Mammary epithelial cell (primary cell): ENCODE measurements around the gene SEC24D.

Source experiments
- CTCF ChIP-seq, 2 donors: IDR thresholded peaks in 1 of 2; conservative IDR thresholded peaks in 1 of 2; 2 replicates each; pipeline ENCODE4 v1.5.1; 2011 to 2012; ENCODE audit warnings: inconsistent platforms in 2 of 2, low read length in 2 of 2, mild to moderate bottlenecking in 2 of 2, control low read depth in 1 of 2, low read depth in 1 of 2; ENCODE audit not compliant: insufficient read depth in 1 of 2; ENCODE audit errors: extremely low read depth in 1 of 2
- EZH2 ChIP-seq: IDR thresholded peaks from 2 replicates; pipeline ENCODE4 v1.6.1; 2012; ENCODE audit warnings: low read length, inconsistent platforms, borderline replicate concordance

DNA sequence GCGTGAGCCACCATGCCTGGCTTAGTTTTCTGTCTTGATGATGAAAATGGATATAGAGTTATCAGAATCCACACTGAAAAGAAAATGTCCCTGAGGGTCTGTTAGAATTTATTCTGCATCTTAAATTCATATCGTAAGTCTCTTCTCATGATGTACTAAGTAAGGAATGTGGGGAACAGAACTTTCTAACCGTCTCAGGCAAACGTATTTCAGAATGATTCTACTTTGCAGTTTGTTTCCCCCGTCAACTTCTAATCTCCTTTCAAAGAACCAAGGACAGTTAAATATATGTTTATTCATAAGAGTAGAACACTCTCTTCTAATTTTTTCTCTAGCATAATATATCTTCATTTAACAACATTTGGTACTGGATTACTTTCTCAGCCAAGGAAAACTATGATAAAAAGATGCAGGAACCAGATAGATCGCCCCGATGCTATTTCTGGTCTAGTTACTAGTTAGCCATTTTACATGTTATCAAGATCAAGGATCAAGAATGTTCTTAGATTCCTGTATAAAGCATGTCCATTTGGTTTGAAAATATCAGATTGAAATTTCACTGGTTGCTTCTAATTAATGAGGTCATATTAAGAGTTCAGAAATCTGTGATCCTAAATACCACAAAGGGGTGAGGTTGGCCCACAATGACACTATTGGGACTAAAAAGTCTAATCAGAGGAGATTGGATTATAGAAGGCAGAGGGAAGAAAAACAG lies 101.3 kb downstream of the SEC24D start:
- TF ChIP-seq CTCF (conservative IDR thresholded peaks at IDR 0.05 in 1 of 2, IDR thresholded peaks at IDR 0.05 in 1 of 2; ENCODE audit: extremely low read depth in 1 of 2, insufficient read depth in 1 of 2, low read depth in 1 of 2, low read length in 2 of 2): no peak
- TF ChIP-seq EZH2: no peak
